Measurements from ENCODE around the gene SKAP1.

SKAP1 gene

GRCh38 chr17:48181653-48182052 is 248.4 kb downstream of the SKAP1 start:
- no peak overlapping the region for H3K4me3 ChIP-seq (ENCODE audit: insufficient read depth, low read depth, low read length)
- H3K4me1 ChIP-seq (ENCODE audit: control insufficient read depth, insufficient read depth, low read length), result peaks cover 6% of the 10 kb centered on the region
- H3K9me3 ChIP-seq (ENCODE audit: control insufficient read depth, low read length), result no peaks in the 10 kb centered on the region
- H3K27me3 ChIP-seq (ENCODE audit: control insufficient read depth, insufficient read depth, low read length, poor library complexity, severe bottlenecking), result no peaks in the 10 kb centered on the region
- H3K27ac ChIP-seq (ENCODE audit: insufficient read depth, low read depth, low read length, poor library complexity, severe bottlenecking), result no peak overlapping the region
- WGBS, 2 experiments, result 7% methylated on average over 1 of the region's 1 CpG; no CpG with 5 or more reads in 1 of the 2 experiments
- H3K36me3 ChIP-seq (ENCODE audit: control insufficient read depth, insufficient read depth, low read length), result no peaks in the 10 kb centered on the region

GRCh38 chr17:48180842-48181629 is 249.0 kb downstream of the SKAP1 start:
- H3K4me3 ChIP-seq (ENCODE audit: insufficient read depth, low read depth, low read length), result no peak overlapping the region
- no peaks in the 10 kb centered on the region for H3K36me3 ChIP-seq (ENCODE audit: control insufficient read depth, insufficient read depth, low read length)
- no peaks in the 10 kb centered on the region for H3K9me3 ChIP-seq (ENCODE audit: control insufficient read depth, low read length)
- WGBS, 2 experiments, result 89 to 91% methylated on average over 6 to 7 of the region's 7 CpGs
- no peaks in the 10 kb centered on the region for H3K27me3 ChIP-seq (ENCODE audit: control insufficient read depth, insufficient read depth, low read length, poor library complexity, severe bottlenecking)
- no peak overlapping the region for H3K27ac ChIP-seq (ENCODE audit: insufficient read depth, low read depth, low read length, poor library complexity, severe bottlenecking)
- H3K4me1 ChIP-seq (ENCODE audit: control insufficient read depth, insufficient read depth, low read length), result peaks cover 6% of the 10 kb centered on the region

GRCh38 chr17:48179071-48179945 is 250.7 kb downstream of the SKAP1 start:
- Histone ChIP-seq H3K9me3 (ENCODE audit: control insufficient read depth, low read length) (no peaks in the 10 kb centered on the region), H3K4me3 (ENCODE audit: insufficient read depth, low read depth, low read length) (no peak overlapping the region), H3K36me3 (ENCODE audit: control insufficient read depth, insufficient read depth, low read length) (no peaks in the 10 kb centered on the region), H3K4me1 (ENCODE audit: control insufficient read depth, insufficient read depth, low read length) (peaks cover 4% of the 10 kb centered on the region), H3K27ac (ENCODE audit: insufficient read depth, low read depth, low read length, poor library complexity, severe bottlenecking) (no peak overlapping the region), H3K27me3 (ENCODE audit: control insufficient read depth, insufficient read depth, low read length, poor library complexity, severe bottlenecking) (no peaks in the 10 kb centered on the region)
- WGBS, 2 experiments, result 90 to 91% methylated on average over 4 of the region's 4 CpGs

- H3K27me3 ChIP-seq (ENCODE audit: control insufficient read depth, insufficient read depth, low read length, poor library complexity, severe bottlenecking), result no peaks in the 10 kb centered on the region
- no peaks in the 10 kb centered on the region for H3K9me3 ChIP-seq (ENCODE audit: control insufficient read depth, low read length)
- no peak overlapping the region for H3K4me3 ChIP-seq (ENCODE audit: insufficient read depth, low read depth, low read length)
- H3K4me1 ChIP-seq (ENCODE audit: control insufficient read depth, insufficient read depth, low read length), result peaks cover 4% of the 10 kb centered on the region
- 75 to 78% methylated on average over 2 to 4 of the region's 4 CpGs for WGBS, 2 experiments
- no peak overlapping the region for H3K27ac ChIP-seq (ENCODE audit: insufficient read depth, low read depth, low read length, poor library complexity, severe bottlenecking)
- H3K36me3 ChIP-seq (ENCODE audit: control insufficient read depth, insufficient read depth, low read length), result no peaks in the 10 kb centered on the region
Measured at GRCh38 chr17:48178317-48178716, 251.7 kb downstream of the SKAP1 start.

- Histone ChIP-seq H3K27ac (ENCODE audit: insufficient read depth, low read depth, low read length, poor library complexity, severe bottlenecking) (no peak overlapping the region), H3K4me3 (ENCODE audit: insufficient read depth, low read depth, low read length) (no peak overlapping the region), H3K27me3 (ENCODE audit: control insufficient read depth, insufficient read depth, low read length, poor library complexity, severe bottlenecking) (no peaks in the 10 kb centered on the region), H3K9me3 (ENCODE audit: control insufficient read depth, low read length) (no peaks in the 10 kb centered on the region), H3K36me3 (ENCODE audit: control insufficient read depth, insufficient read depth, low read length) (no peaks in the 10 kb centered on the region), H3K4me1 (ENCODE audit: control insufficient read depth, insufficient read depth, low read length) (peaks cover 4% of the 10 kb centered on the region)
- WGBS, 2 experiments, result 94 to 100% methylated on average over 1 of the region's 1 CpG
Measured at GRCh38 chr17:48177816-48178215, 252.2 kb downstream of the SKAP1 start.

- 90 to 91% methylated on average over 2 of the region's 3 CpGs for WGBS, 2 experiments
- H3K27ac ChIP-seq (ENCODE audit: insufficient read depth, low read depth, low read length, poor library complexity, severe bottlenecking), result no peak overlapping the region
Measured at GRCh38 chr17:48176471-48176855, 253.6 kb downstream of the SKAP1 start.

GRCh38 chr17:48175692-48176470 is 254.1 kb downstream of the SKAP1 start:
- H3K36me3 ChIP-seq (ENCODE audit: control insufficient read depth, insufficient read depth, low read length), result no peaks in the 10 kb centered on the region
- H3K9me3 ChIP-seq (ENCODE audit: control insufficient read depth, low read length), result no peaks in the 10 kb centered on the region
- no peak overlapping the region for H3K4me3 ChIP-seq (ENCODE audit: insufficient read depth, low read depth, low read length)
- peaks cover 4% of the 10 kb centered on the region for H3K4me1 ChIP-seq (ENCODE audit: control insufficient read depth, insufficient read depth, low read length)
- no peak overlapping the region for H3K27ac ChIP-seq (ENCODE audit: insufficient read depth, low read depth, low read length, poor library complexity, severe bottlenecking)
- WGBS, 2 experiments, result 82 to 91% methylated on average over 5 of the region's 5 CpGs
- H3K27me3 ChIP-seq (ENCODE audit: control insufficient read depth, insufficient read depth, low read length, poor library complexity, severe bottlenecking), result no peaks in the 10 kb centered on the region

More at GRCh38 chr17:48176471-48176855, 253.6 kb downstream of the SKAP1 start:
- H3K9me3 ChIP-seq (ENCODE audit: control insufficient read depth, low read length), result no peaks in the 10 kb centered on the region
- no peaks in the 10 kb centered on the region for H3K27me3 ChIP-seq (ENCODE audit: control insufficient read depth, insufficient read depth, low read length, poor library complexity, severe bottlenecking)
- H3K4me1 ChIP-seq (ENCODE audit: control insufficient read depth, insufficient read depth, low read length), result peaks cover 4% of the 10 kb centered on the region
- H3K4me3 ChIP-seq (ENCODE audit: insufficient read depth, low read depth, low read length), result no peak overlapping the region
- no peaks in the 10 kb centered on the region for H3K36me3 ChIP-seq (ENCODE audit: control insufficient read depth, insufficient read depth, low read length)

GRCh38 chr17:48174833-48175523 is 255.0 kb downstream of the SKAP1 start:
- 93 to 95% methylated on average over 3 of the region's 3 CpGs for WGBS, 2 experiments
- Histone ChIP-seq H3K4me3 (ENCODE audit: insufficient read depth, low read depth, low read length) (no peak overlapping the region), H3K9me3 (ENCODE audit: control insufficient read depth, low read length) (no peaks in the 10 kb centered on the region), H3K36me3 (ENCODE audit: control insufficient read depth, insufficient read depth, low read length) (no peaks in the 10 kb centered on the region), H3K27me3 (ENCODE audit: control insufficient read depth, insufficient read depth, low read length, poor library complexity, severe bottlenecking) (no peaks in the 10 kb centered on the region), H3K4me1 (ENCODE audit: control insufficient read depth, insufficient read depth, low read length) (peaks cover 4% of the 10 kb centered on the region), H3K27ac (ENCODE audit: insufficient read depth, low read depth, low read length, poor library complexity, severe bottlenecking) (no peak overlapping the region)

GRCh38 chr17:48173191-48173984 is 256.6 kb downstream of the SKAP1 start:
- Histone ChIP-seq H3K27me3 (ENCODE audit: control insufficient read depth, insufficient read depth, low read length, poor library complexity, severe bottlenecking) (peaks cover 5% of the 10 kb centered on the region), H3K9me3 (ENCODE audit: control insufficient read depth, low read length) (no peaks in the 10 kb centered on the region), H3K4me3 (ENCODE audit: insufficient read depth, low read depth, low read length) (no peak overlapping the region), H3K4me1 (ENCODE audit: control insufficient read depth, insufficient read depth, low read length) (peaks cover 3% of the 10 kb centered on the region), H3K27ac (ENCODE audit: insufficient read depth, low read depth, low read length, poor library complexity, severe bottlenecking) (no peak overlapping the region), H3K36me3 (ENCODE audit: control insufficient read depth, insufficient read depth, low read length) (no peaks in the 10 kb centered on the region)
- WGBS, 2 experiments, result 93 to 96% methylated on average over 4 to 7 of the region's 8 CpGs

Measured in ectodermal cell (in vitro differentiated cells).